Activated effector memory CD4-positive, alpha-beta T cell treated with Interleukin-2 at 50 U/mL for 16 hours (primary cell): ENCODE results near the gene SEC24A.
"Not testable (repeated sequence)": the region's sequence is repeated elsewhere in the genome, so short reads cannot be mapped to it uniquely, and the experiment has no call there.

Experiments used
- DNase-seq: peaks from one replicate; pipeline ENCODE4 v3.0.0-alpha.2; 2020

Gene SEC24A

GRCh38 chr5:134651531-134651930, 2.9 kb downstream of the SEC24A start:
- DNase-seq: no peak

GRCh38 chr5:134656690-134657089, 8.1 kb downstream of the SEC24A start:
- no peak for DNase-seq

GRCh38 chr5:134659456-134659855, 10.9 kb downstream of the SEC24A start:
- no peak for DNase-seq

- no peak for DNase-seq
Measured at GRCh38 chr5:134659922-134660321, 11.3 kb downstream of the SEC24A start.

- no peak for DNase-seq
Measured at GRCh38 chr5:134662971-134663370, 14.4 kb downstream of the SEC24A start.

- no peak for DNase-seq
Measured at GRCh38 chr5:134664448-134664847, 15.9 kb downstream of the SEC24A start.

- not testable (repeated sequence) for DNase-seq
Measured at GRCh38 chr5:134673546-134673945, 25.0 kb downstream of the SEC24A start.

- DNase-seq: not testable (repeated sequence)
Measured at GRCh38 chr5:134677357-134677756, 28.8 kb downstream of the SEC24A start.

GRCh38 chr5:134690144-134690543, 41.6 kb downstream of the SEC24A start:
- not testable (repeated sequence) for DNase-seq

- DNase-seq: no peak
Measured at GRCh38 chr5:134692722-134693121, 44.1 kb downstream of the SEC24A start.

- DNase-seq: no peak
Measured at GRCh38 chr5:134708301-134708700, 59.7 kb downstream of the SEC24A start.

GRCh38 chr5:134714120-134714519, 65.5 kb downstream of the SEC24A start:
- DNase-seq: no peak

GRCh38 chr5:134714541-134714940, 66.0 kb downstream of the SEC24A start:
- DNase-seq: no peak

- DNase-seq: not testable (repeated sequence)
Measured at GRCh38 chr5:134715466-134715865, 66.9 kb downstream of the SEC24A start.

- no peak for DNase-seq
Measured at GRCh38 chr5:134724872-134725271, 76.3 kb downstream of the SEC24A start.

- DNase-seq: no peak
Measured at GRCh38 chr5:134732819-134733218, 84.2 kb downstream of the SEC24A start.

GRCh38 chr5:134735243-134735642, 86.7 kb downstream of the SEC24A start:
- DNase-seq: no peak

GRCh38 chr5:134736173-134736812, 87.7 kb downstream of the SEC24A start:
- DNase-seq: no peak

GRCh38 chr5:134738133-134738962, 89.8 kb downstream of the SEC24A start, which contains the start of gene CAMLG:
Gene CAMLG, plus strand, starts transcription at chr5:134738548. Its CDS starts 73 bp downstream, at chr5:134738621.
- peak; percentile 97 for DNase-seq

- peak; percentile 6 for DNase-seq
Measured at GRCh38 chr5:134738963-134739661, 90.5 kb downstream of the SEC24A start.

GRCh38 chr5:134741052-134741451, 92.5 kb downstream of the SEC24A start:
- DNase-seq: no peak

- no peak for DNase-seq
Measured at GRCh38 chr5:134742134-134742533, 93.5 kb downstream of the SEC24A start.

- DNase-seq: no peak
Measured at GRCh38 chr5:134749415-134749814, 100.8 kb downstream of the SEC24A start.

- no peak for DNase-seq
Measured at GRCh38 chr5:134758176-134758503, 109.6 kb downstream of the SEC24A start.
